ENCODE results near the gene ELMO1. TPM values are rescaled to one million over a fixed set of nuclear protein-coding genes. Genes with fewer than 3 reads are reported as not detected.

The ELMO1 gene, protein sequence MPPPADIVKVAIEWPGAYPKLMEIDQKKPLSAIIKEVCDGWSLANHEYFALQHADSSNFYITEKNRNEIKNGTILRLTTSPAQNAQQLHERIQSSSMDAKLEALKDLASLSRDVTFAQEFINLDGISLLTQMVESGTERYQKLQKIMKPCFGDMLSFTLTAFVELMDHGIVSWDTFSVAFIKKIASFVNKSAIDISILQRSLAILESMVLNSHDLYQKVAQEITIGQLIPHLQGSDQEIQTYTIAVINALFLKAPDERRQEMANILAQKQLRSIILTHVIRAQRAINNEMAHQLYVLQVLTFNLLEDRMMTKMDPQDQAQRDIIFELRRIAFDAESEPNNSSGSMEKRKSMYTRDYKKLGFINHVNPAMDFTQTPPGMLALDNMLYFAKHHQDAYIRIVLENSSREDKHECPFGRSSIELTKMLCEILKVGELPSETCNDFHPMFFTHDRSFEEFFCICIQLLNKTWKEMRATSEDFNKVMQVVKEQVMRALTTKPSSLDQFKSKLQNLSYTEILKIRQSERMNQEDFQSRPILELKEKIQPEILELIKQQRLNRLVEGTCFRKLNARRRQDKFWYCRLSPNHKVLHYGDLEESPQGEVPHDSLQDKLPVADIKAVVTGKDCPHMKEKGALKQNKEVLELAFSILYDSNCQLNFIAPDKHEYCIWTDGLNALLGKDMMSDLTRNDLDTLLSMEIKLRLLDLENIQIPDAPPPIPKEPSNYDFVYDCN
- 113 and 119 TPM in 2 replicates for total RNA-seq

DNA sequence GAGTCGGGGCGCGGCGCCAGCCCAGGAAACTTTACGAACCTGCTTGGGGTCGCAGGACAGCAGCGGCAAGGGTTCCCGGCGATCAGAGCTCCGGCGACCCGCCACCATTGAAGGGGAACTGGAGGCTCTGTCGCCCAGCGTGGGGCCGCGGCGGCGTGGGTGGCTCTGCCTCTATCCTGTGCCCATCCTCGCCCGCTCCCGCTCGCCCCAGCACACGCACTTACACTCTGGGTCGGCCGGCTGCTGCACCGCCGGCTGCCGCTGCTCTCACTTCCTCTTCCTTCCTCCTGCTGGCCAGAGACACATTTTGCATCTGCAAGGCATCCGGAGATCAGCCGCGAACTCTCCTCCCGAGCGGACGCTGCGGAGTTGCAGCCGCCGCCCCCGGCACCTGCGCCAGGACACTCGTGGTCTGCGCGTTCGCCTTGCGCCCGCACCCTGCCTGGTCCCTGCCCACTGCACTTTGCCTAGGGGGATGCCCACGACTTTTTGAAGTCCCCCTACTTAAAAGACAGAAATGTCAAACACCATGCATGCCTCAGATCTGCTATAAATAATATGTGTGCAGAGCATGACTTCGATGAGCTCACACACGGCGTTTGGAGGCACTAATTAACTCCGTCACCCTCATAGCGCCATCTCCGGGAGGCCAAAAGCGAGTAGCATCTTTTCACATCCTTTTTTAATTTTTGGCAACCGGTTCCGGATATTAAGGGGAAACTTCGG lies at the start of gene ELMO1:
Gene ELMO1 (minus strand): TSS at position 229 of the 726 bp plus-strand sequence. CDS start 106,174 bp downstream, outside the sequence.
- intact Hi-C loops (cut with micrococcal nuclease) = loop anchor here (1.0 to 10.0 kb wide), 15 partner anchors 9 to 1634 kb away; no protein-coding TSS in a partner anchor
- H3K4me1 Mint-ChIP-seq (ENCODE audit: low read depth) = peaks cover 55% of the 10 kb centered on the region

DNA sequence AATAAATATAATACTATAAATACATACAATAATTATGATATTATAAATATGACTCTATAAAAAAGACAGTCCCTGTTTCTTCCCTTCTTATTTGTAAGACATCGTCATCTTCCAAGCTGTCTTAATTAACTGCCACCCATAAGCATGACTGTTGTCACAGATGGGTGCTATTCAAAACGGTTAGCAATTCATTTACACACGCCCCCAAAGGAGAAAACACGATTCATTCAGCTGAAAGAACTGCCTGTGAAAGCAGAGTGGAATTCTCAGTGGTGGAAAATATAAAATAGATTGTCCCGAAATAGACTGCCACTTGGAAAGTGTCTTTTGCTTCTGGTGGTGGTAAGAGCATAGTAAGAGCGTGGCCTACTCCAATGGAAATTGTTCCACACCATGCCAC lies 48.9 kb upstream of the ELMO1 start:
- Mint-ChIP-seq H3K27me3 (ENCODE audit: insufficient read depth) (peaks cover 3% of the 10 kb centered on the region), H3K36me3 (ENCODE audit: low read depth) (no peaks in the 10 kb centered on the region), H3K4me1 (ENCODE audit: low read depth) (peaks cover 10% of the 10 kb centered on the region), H3K9me3 (no peaks in the 10 kb centered on the region), H3K4me3 (no peak overlapping the region), H3K27ac (no peak overlapping the region)
- intact Hi-C loops (cut with micrococcal nuclease) = loop anchor here (5.0 kb wide), 1 partner anchor 90 kb away; no protein-coding TSS in a partner anchor
- no peak for DNase-seq (ENCODE audit: low spot score)

More for the DNA sequence above, at the start of gene ELMO1:
- H3K27ac Mint-ChIP-seq = peak within 1 kb of the TSS; percentile 97
- H3K4me3 Mint-ChIP-seq = peak within 1 kb of the TSS; percentile 93
- peaks cover 17% of the 10 kb centered on the region for H3K36me3 Mint-ChIP-seq (ENCODE audit: low read depth)
- no peaks in the 10 kb centered on the region for H3K9me3 Mint-ChIP-seq
- peak; percentile 75 for DNase-seq (ENCODE audit: low spot score)
- H3K27me3 Mint-ChIP-seq (ENCODE audit: insufficient read depth) = peaks cover 7% of the 10 kb centered on the region

DNA sequence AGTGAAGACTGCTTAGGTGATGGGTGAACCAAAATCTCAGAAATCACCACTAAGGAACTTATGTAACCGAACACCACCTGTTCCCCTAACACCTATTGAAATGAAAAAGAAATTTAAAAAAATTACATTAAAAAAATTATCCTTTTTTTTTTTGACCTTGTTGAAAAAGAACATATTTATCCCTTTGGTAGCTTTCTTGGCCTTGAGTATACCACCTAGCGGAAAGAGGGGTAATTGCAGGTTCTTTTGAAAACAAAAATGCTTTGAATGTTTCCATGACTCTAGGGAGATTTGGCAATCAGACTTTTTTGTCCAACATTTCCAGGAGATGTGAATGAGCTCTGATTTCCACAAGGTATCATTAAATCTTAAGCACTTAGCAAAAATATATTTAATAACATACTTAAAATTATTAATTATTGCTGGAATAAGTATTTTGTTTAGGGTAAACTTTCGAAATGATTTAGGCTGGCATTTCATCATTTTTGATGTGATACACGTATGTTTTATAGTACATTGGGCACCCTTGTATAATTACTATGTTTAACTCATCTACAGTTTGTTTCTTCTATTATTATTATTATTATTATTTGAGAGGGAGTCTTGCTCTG lies 47.0 kb upstream of the ELMO1 start:
- no peaks in the 10 kb centered on the region for H3K36me3 Mint-ChIP-seq (ENCODE audit: low read depth)
- H3K9me3 Mint-ChIP-seq = no peaks in the 10 kb centered on the region
- peaks cover 10% of the 10 kb centered on the region for H3K4me1 Mint-ChIP-seq (ENCODE audit: low read depth)
- no peak for DNase-seq (ENCODE audit: low spot score)
- no peaks in the 10 kb centered on the region for H3K27me3 Mint-ChIP-seq (ENCODE audit: insufficient read depth)
- no peak overlapping the region for H3K27ac Mint-ChIP-seq
- no peak overlapping the region for H3K4me3 Mint-ChIP-seq
- intact Hi-C loops (cut with micrococcal nuclease) = loop anchor here (1.0 to 5.0 kb wide), 5 partner anchors 47 to 287 kb away; partner anchors contain the start of gene ELMO1

DNA sequence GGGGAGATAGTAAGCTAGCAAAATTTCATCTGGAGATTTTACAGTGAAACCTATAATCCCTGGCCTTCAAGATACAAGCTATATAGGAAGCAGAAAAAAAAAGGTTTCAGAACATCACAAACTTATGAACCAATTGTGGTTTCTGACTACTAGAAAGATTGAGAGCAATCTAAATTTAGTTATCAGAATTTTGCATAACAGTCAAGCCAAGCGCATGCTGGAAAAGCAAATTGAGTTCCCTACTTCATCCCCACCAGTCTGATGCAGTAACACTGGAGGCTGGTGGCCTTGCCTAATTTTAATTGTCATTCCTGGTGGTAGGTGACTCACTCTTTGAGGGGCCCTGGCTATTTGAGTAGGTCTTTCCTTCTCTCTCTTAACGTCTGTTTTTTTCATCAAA lies 46.3 kb upstream of the ELMO1 start:
- no peaks in the 10 kb centered on the region for H3K36me3 Mint-ChIP-seq (ENCODE audit: low read depth)
- intact Hi-C loops (cut with micrococcal nuclease) = loop anchor here (1.0 to 5.0 kb wide), 5 partner anchors 46 to 287 kb away; partner anchors contain the start of gene ELMO1
- no peak overlapping the region for H3K27ac Mint-ChIP-seq
- no peak for DNase-seq (ENCODE audit: low spot score)
- H3K9me3 Mint-ChIP-seq = no peaks in the 10 kb centered on the region
- no peaks in the 10 kb centered on the region for H3K27me3 Mint-ChIP-seq (ENCODE audit: insufficient read depth)
- peaks cover 10% of the 10 kb centered on the region for H3K4me1 Mint-ChIP-seq (ENCODE audit: low read depth)
- H3K4me3 Mint-ChIP-seq = no peak overlapping the region

DNA sequence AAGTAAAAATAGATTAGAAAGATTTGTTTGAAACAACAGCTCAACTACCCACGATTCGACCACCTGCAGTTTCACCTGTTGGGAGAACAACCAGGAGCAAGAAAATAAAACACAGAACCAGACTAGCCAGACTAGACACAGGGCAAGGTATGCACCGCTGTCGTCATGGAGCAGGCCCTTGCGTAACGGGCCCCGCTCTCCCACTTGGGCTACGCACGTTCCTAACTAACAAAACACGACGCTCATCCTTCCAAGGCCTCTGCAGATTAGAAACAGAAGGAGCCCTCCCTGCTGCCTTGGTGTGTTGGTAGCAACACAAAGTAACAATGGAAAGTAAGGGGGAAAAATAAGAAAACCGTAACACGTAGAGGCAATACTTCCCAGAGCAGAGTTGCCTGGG lies 45.1 kb upstream of the ELMO1 start:
- H3K36me3 Mint-ChIP-seq (ENCODE audit: low read depth) = no peaks in the 10 kb centered on the region
- no peak overlapping the region for H3K4me3 Mint-ChIP-seq
- no peak overlapping the region for H3K27ac Mint-ChIP-seq
- H3K9me3 Mint-ChIP-seq = no peaks in the 10 kb centered on the region
- intact Hi-C loops (cut with micrococcal nuclease) = loop anchor here (2.0 kb wide), 3 partner anchors 45 to 209 kb away; partner anchors contain the start of gene ELMO1
- H3K27me3 Mint-ChIP-seq (ENCODE audit: insufficient read depth) = no peaks in the 10 kb centered on the region
- DNase-seq (ENCODE audit: low spot score) = no peak
- peaks cover 10% of the 10 kb centered on the region for H3K4me1 Mint-ChIP-seq (ENCODE audit: low read depth)

DNA sequence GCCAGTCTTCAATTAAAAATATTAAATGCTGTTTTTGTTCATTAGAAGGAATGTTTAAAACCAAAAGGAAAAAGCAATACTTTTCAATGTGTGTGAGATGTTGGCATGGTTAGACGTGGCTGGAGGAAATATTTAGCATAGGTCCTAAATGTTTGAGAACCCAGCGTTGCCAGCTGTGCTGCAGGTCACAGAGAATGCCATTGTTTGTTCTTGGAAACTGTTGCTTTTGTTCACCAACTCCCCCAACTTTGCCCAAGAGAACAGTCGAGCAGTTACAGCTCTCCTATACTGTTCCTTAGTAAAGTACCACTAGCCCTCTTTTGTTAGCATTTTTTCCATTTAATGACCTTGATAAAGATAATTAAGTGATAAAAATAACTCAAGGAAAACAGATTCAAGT lies 44.5 kb upstream of the ELMO1 start:
- H3K4me3 Mint-ChIP-seq = no peak overlapping the region
- no peak for DNase-seq (ENCODE audit: low spot score)
- H3K36me3 Mint-ChIP-seq (ENCODE audit: low read depth) = peaks cover 4% of the 10 kb centered on the region
- intact Hi-C loops (cut with micrococcal nuclease) = no loop called here
- no peaks in the 10 kb centered on the region for H3K27me3 Mint-ChIP-seq (ENCODE audit: insufficient read depth)
- peaks cover 3% of the 10 kb centered on the region for H3K9me3 Mint-ChIP-seq
- no peak overlapping the region for H3K27ac Mint-ChIP-seq
- peaks cover 14% of the 10 kb centered on the region for H3K4me1 Mint-ChIP-seq (ENCODE audit: low read depth)

DNA sequence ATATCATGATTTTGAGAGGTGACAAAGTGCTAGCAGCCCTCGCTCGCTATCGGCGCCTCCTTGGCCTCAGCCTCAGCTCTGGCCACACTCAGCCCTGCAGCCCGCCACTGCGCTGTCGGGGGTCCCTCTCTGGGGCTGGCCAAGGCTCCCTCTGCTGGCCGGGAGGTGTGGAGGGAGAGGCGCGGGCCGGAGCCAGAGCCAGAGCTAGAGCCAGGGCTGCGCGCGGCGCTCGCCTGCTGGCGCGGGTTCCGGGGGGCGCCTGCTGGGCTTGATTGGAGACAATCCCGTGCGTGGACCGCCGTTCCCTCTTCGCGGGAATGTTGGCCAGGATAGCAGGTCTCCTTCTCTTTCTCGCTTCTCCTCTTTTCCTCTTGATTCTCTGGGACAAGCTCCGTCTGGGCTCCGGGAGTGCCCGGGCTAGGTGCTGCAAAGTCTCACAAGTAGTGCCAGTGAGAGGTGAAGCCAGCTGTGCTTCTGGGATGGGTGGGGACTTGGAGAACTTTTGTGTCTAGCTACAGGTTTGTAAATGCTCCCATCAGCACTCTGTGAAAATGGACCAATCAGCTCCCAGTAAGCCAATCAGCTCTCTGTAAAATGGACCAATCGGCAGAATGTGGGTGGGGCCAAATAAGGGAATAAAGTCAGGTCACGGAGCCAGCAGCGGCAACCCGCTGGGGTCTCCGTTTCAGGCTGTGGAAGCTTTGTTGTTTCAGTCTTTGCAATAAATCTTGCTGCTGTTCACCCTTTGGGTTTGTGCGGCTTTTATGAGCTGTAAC lies 43.4 kb upstream of the ELMO1 start:
- Mint-ChIP-seq H3K4me1 (ENCODE audit: low read depth) (peaks cover 14% of the 10 kb centered on the region), H3K27me3 (ENCODE audit: insufficient read depth) (no peaks in the 10 kb centered on the region), H3K9me3 (peaks cover 5% of the 10 kb centered on the region), H3K36me3 (ENCODE audit: low read depth) (peaks cover 5% of the 10 kb centered on the region), H3K27ac (no peak overlapping the region), H3K4me3 (no peak overlapping the region)
- DNase-seq (ENCODE audit: low spot score) = no peak
- intact Hi-C loops (cut with micrococcal nuclease) = no loop called here

DNA sequence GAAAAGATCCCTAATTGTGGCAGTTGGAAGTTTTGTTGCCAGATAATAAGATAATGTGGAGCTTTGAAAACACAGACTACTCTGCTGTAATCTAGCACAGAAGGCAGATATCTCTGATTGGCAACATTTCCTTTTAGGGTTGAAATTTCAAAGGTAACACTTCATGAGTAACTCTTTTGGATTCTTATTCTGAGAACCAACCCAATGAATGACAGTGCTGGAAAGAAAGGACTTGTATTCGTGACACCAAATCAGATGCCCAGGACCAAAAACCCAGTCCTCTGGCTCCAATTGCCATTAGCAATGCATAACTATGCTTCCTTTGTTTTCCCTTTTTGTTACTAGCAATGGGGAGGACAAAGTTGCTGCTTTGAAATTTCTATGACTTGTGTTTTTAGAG lies 41.0 kb upstream of the ELMO1 start:
- no peak for DNase-seq (ENCODE audit: low spot score)
- intact Hi-C loops (cut with micrococcal nuclease) = no loop called here
- H3K36me3 Mint-ChIP-seq (ENCODE audit: low read depth) = peaks cover 7% of the 10 kb centered on the region
- H3K4me3 Mint-ChIP-seq = no peak overlapping the region
- H3K9me3 Mint-ChIP-seq = peaks cover 10% of the 10 kb centered on the region
- peaks cover 6% of the 10 kb centered on the region for H3K4me1 Mint-ChIP-seq (ENCODE audit: low read depth)
- peaks cover 2% of the 10 kb centered on the region for H3K27me3 Mint-ChIP-seq (ENCODE audit: insufficient read depth)
- H3K27ac Mint-ChIP-seq = no peak overlapping the region

DNA sequence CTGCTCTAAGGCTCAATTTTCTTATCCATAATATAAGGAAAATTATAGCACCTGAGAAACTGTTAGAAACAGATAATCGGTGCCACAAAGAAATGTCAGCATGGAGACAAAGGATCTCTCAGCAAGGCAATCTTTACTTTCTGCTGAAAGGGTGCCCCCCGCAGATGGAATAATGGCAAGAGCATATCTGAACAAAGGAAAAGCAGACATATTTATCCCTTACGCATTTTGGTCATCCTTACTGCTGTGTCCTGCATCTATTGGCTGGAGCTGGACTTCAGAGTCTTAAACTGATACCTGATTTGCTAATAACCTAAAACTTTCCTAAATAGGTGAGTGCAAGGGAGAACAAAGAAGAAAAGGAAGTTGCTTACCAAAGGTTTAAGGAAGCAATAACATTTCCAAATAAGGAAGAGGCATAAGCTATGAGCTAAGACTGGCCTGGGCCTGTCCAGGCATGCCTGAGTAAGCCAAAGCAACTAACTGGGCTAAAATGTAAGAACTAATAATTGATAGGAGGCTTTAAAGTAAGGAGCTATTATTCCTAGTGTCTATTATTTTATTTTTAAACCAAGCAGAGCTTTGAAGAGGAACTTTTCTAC lies 39.6 kb upstream of the ELMO1 start:
- H3K4me1 Mint-ChIP-seq (ENCODE audit: low read depth) = peaks cover 4% of the 10 kb centered on the region
- intact Hi-C loops (cut with micrococcal nuclease) = no loop called here
- H3K36me3 Mint-ChIP-seq (ENCODE audit: low read depth) = peaks cover 7% of the 10 kb centered on the region
- H3K27ac Mint-ChIP-seq = no peak overlapping the region
- DNase-seq (ENCODE audit: low spot score) = no peak
- H3K9me3 Mint-ChIP-seq = peaks cover 10% of the 10 kb centered on the region
- peaks cover 2% of the 10 kb centered on the region for H3K27me3 Mint-ChIP-seq (ENCODE audit: insufficient read depth)
- H3K4me3 Mint-ChIP-seq = no peak overlapping the region

DNA sequence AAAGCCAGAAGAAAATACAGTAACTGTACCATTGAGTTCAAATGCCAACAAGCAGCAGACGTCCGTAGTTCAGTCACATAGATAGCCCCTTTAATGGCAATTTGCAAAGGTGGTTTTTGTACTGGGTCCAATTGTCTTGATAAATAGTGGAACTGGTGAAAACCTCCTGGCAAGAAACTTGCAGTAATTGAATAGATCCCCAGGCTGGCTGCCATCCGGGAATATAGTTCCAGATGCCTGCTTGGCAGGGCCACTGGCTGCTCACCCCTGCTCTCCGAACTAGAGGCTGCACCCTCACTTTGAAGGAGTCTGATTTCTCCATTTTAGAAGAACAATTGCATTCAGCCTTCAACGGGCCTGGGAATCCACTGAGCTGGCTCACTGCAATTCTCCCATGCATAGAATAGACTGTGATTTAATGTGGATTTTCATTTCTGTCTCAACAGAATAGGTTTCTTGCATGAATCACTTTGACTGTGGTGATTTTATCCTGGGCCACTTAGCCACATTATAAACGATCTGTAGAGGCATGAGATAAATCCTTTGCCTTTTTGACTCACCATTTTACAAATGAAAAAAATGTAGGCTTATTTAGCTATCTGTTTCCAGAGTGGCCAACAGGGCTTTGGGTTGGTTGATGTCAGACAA lies 35.9 kb upstream of the ELMO1 start:
- Mint-ChIP-seq H3K27me3 (ENCODE audit: insufficient read depth) (peaks cover 9% of the 10 kb centered on the region), H3K9me3 (peaks cover 10% of the 10 kb centered on the region), H3K4me3 (no peak overlapping the region), H3K36me3 (ENCODE audit: low read depth) (peaks cover 7% of the 10 kb centered on the region), H3K27ac (no peak overlapping the region), H3K4me1 (ENCODE audit: low read depth) (peaks cover 4% of the 10 kb centered on the region)
- intact Hi-C loops (cut with micrococcal nuclease) = no loop called here
- DNase-seq (ENCODE audit: low spot score) = no peak

DNA sequence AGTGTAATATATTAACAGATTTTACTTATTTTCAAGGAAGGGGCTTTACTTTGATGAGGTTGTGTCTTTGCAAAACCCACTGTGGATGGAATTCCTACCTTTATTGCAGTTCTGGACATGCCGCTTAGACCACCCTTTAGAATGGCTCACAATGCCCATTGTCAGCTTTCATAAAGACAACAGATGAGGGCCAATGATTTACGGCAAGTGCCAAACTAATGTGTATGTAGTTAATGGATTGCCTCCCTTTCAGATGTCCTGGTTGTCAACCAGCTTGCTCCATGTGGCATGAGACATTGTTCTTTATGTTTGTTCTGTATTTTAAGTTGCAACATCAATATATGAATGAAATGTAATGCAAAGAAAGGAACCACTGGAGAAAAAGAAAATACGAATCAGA lies 35.0 kb upstream of the ELMO1 start:
- DNase-seq (ENCODE audit: low spot score) = no peak
- Mint-ChIP-seq H3K4me3 (no peak overlapping the region), H3K4me1 (ENCODE audit: low read depth) (peaks cover 4% of the 10 kb centered on the region)

More for the DNA sequence above, 35.0 kb upstream of the ELMO1 start:
- Mint-ChIP-seq H3K36me3 (ENCODE audit: low read depth) (peaks cover 7% of the 10 kb centered on the region), H3K9me3 (peaks cover 10% of the 10 kb centered on the region), H3K27ac (no peak overlapping the region), H3K27me3 (ENCODE audit: insufficient read depth) (peaks cover 13% of the 10 kb centered on the region)
- intact Hi-C loops (cut with micrococcal nuclease) = no loop called here
